ENCODE measurements around the gene UNC13D. TPM values are rescaled to one million over a fixed set of nuclear protein-coding genes. Genes with fewer than 3 reads are reported as not detected.

Gene UNC13D
- total and polyA plus RNA-seq, 4 donors = 56.6 to 110 (median 73.2) TPM

- Histone ChIP-seq H3K27me3 (ENCODE audit: control insufficient read depth in 3 of 3, insufficient read depth in 3 of 3, low read length in 2 of 3) (no peaks in the 10 kb centered on the region), H3K27ac (ENCODE audit: low read depth in 1 of 2, low read length in 1 of 2) (peak overlapping the region; percentile 78 to 80), H3K36me3 (ENCODE audit: control insufficient read depth in 4 of 4, insufficient read depth in 4 of 4, low read length in 4 of 4) (peaks cover 0 to 54% (median 8%) of the 10 kb centered on the region in 4 donors), H3K9ac (ENCODE audit: insufficient read depth in 1 of 2, low read length in 2 of 2) (no peak overlapping the region), H3K4me1 (ENCODE audit: control insufficient read depth in 5 of 5, insufficient read depth in 5 of 5, low read length in 5 of 5) (peaks cover 0 to 18% (median 2%) of the 10 kb centered on the region in 5 donors), H3K4me3 (no peak overlapping the region), H3K9me3 (ENCODE audit: control insufficient read depth in 4 of 4, insufficient read depth in 3 of 4, low read length in 3 of 4) (no peaks in the 10 kb centered on the region)
- peak; percentile 78 to 84 (median 79) for DNase-seq
- ATAC-seq (ENCODE audit: insufficient read depth, low FRiP score) = no peak
- WGBS, 2 donors = 33 to 45% methylated on average over 21 of the region's 21 CpGs
- peak; percentile 32 for TF ChIP-seq CTCF (IDR thresholded peaks at IDR 0.05; ENCODE audit: control extremely low read depth, extremely low read depth)
Observed at GRCh38 chr17:75827308-75828075, 16.7 kb downstream of the UNC13D start.

GRCh38 chr17:75826561-75827307 lies 17.5 kb downstream of the UNC13D start:
- Histone ChIP-seq H3K9me3 (ENCODE audit: control insufficient read depth in 4 of 4, insufficient read depth in 3 of 4, low read length in 3 of 4) (no peaks in the 10 kb centered on the region), H3K4me3 (no peak overlapping the region), H3K27me3 (ENCODE audit: control insufficient read depth in 3 of 3, insufficient read depth in 3 of 3, low read length in 2 of 3) (no peaks in the 10 kb centered on the region), H3K9ac (ENCODE audit: insufficient read depth in 1 of 2, low read length in 2 of 2) (no peak overlapping the region), H3K27ac (ENCODE audit: low read depth in 1 of 2, low read length in 1 of 2) (peak overlapping the region; percentile 78 to 80), H3K4me1 (ENCODE audit: control insufficient read depth in 5 of 5, insufficient read depth in 5 of 5, low read length in 5 of 5) (peaks cover 0 to 18% (median 2%) of the 10 kb centered on the region in 5 donors), H3K36me3 (ENCODE audit: control insufficient read depth in 4 of 4, insufficient read depth in 4 of 4, low read length in 4 of 4) (peaks cover 0 to 59% (median 13%) of the 10 kb centered on the region in 4 donors)
- no peak for ATAC-seq (ENCODE audit: insufficient read depth, low FRiP score)
- TF ChIP-seq CTCF (IDR thresholded peaks at IDR 0.05; ENCODE audit: control extremely low read depth, extremely low read depth) = no peak
- no peak for DNase-seq
- 72 to 79% methylated on average over 14 of the region's 14 CpGs for WGBS, 2 donors

GRCh38 chr17:75825748-75826370 lies 18.3 kb downstream of the UNC13D start:
- 89 to 90% methylated on average over 12 of the region's 12 CpGs for WGBS, 2 donors
- peaks cover 0 to 65% (median 16%) of the 10 kb centered on the region in 4 donors for H3K36me3 ChIP-seq (ENCODE audit: control insufficient read depth in 4 of 4, insufficient read depth in 4 of 4, low read length in 4 of 4)
- DNase-seq = no peak
- no peak for TF ChIP-seq CTCF (IDR thresholded peaks at IDR 0.05; ENCODE audit: control extremely low read depth, extremely low read depth)
- no peak overlapping the region for H3K9ac ChIP-seq (ENCODE audit: insufficient read depth in 1 of 2, low read length in 2 of 2)
- ATAC-seq (ENCODE audit: insufficient read depth, low FRiP score) = no peak
- peaks cover 0 to 18% (median 2%) of the 10 kb centered on the region in 5 donors for H3K4me1 ChIP-seq (ENCODE audit: control insufficient read depth in 5 of 5, insufficient read depth in 5 of 5, low read length in 5 of 5)
- H3K27me3 ChIP-seq (ENCODE audit: control insufficient read depth in 3 of 3, insufficient read depth in 3 of 3, low read length in 2 of 3) = no peaks in the 10 kb centered on the region
- H3K4me3 ChIP-seq = no peak overlapping the region
- peak overlapping the region in 1 of 2 donors; percentile 38 for H3K27ac ChIP-seq (ENCODE audit: low read depth in 1 of 2, low read length in 1 of 2)
- H3K9me3 ChIP-seq (ENCODE audit: control insufficient read depth in 4 of 4, insufficient read depth in 3 of 4, low read length in 3 of 4) = no peaks in the 10 kb centered on the region
